HEK293 (cell line): Measurements from ENCODE around the gene PPM1F.

ENCODE experiments used
- CTCF ChIA-PET: fragments of 350-600 bp; formaldehyde crosslinking; extraction: SDS; loops from one replicate; lab custom pipeline; 2021; ENCODE audit warnings: antibody characterized with exemption; lab: Yijun Ruan, JAX
- POLR2A ChIA-PET: fragments of 300-600 bp; formaldehyde crosslinking; extraction: SDS; loops from one replicate; lab custom pipeline; 2020; ENCODE audit warnings: antibody characterized with exemption, inconsistent platforms; lab: Yijun Ruan, JAX
- H3K27ac ChIP-seq: fragments of 200-500 bp; sonication (Bioruptor generic); 2 replicates; pipeline ENCODE4 v1.5.1; 2014; ENCODE audit warnings: low read depth, low read length, control low read depth, inconsistent platforms; ENCODE audit errors: extremely low read depth
- H3K36me3 ChIP-seq, 2 experiments: fragments of 200-500 bp in 1 of 2; sonication (Bioruptor generic) in 1 of 2; 1 replicate in 1 of 2; 2 replicates in 1 of 2; pipeline ENCODE4 v1.5.1; 2014 to 2017; ENCODE audit warnings: inconsistent platforms in 2 of 2, low read length in 2 of 2; ENCODE audit not compliant: control insufficient read depth in 2 of 2, insufficient read depth in 1 of 2
- H3K4me1 ChIP-seq: fragments of 200-500 bp; sonication (Bioruptor generic); 2 replicates; pipeline ENCODE4 v1.5.1; 2014; ENCODE audit warnings: mild to moderate bottlenecking, low read length, inconsistent platforms; ENCODE audit not compliant: control insufficient read depth, insufficient read depth
- H3K4me3 ChIP-seq: 2 replicates; pipeline ENCODE4 v1.5.1; 2011; ENCODE audit warnings: low read depth, mild to moderate bottlenecking, control low read depth, low read length, moderate library complexity
- H3K9me3 ChIP-seq: fragments of 200-500 bp; sonication (Bioruptor generic); 2 replicates; pipeline ENCODE4 v1.5.1; 2014; ENCODE audit warnings: low read depth, low read length, inconsistent platforms; ENCODE audit not compliant: control insufficient read depth, insufficient read depth
- EGR2 ChIP-seq: fragments of 450-650 bp; formaldehyde crosslinking; IDR thresholded peaks from 2 replicates; pipeline ENCODE4 v1.5.1; 2016; ENCODE audit warnings: low read depth, missing biosample characterization, missing genetic modification characterization
- FEZF1 ChIP-seq: fragments of 450-650 bp; formaldehyde crosslinking; IDR thresholded peaks from 2 replicates; pipeline ENCODE4 v1.5.1; 2016; ENCODE audit warnings: missing biosample characterization, missing genetic modification characterization
- GLIS1 ChIP-seq: fragments of 450-650 bp; formaldehyde crosslinking; IDR thresholded peaks from 2 replicates; pipeline ENCODE4 v1.5.1; 2016; ENCODE audit warnings: missing biosample characterization, missing genetic modification characterization
- HOXC10 ChIP-seq: sonication (generic); formaldehyde crosslinking; IDR thresholded peaks from 2 replicates; pipeline ENCODE4 v1.8.1; 2023; ENCODE audit warnings: mild to moderate bottlenecking, missing genetic modification reagents
- KLF9 ChIP-seq: fragments of 450-650 bp; formaldehyde crosslinking; IDR thresholded peaks from 2 replicates; pipeline ENCODE4 v1.5.1; 2016; ENCODE audit warnings: missing biosample characterization, missing genetic modification characterization, low read depth
- MYNN ChIP-seq: fragments of 450-650 bp; formaldehyde crosslinking; IDR thresholded peaks from 2 replicates; pipeline ENCODE4 v1.5.1; 2016; ENCODE audit warnings: missing biosample characterization, missing genetic modification characterization, borderline replicate concordance
- SP2 ChIP-seq: fragments of 450-650 bp; formaldehyde crosslinking; IDR thresholded peaks from 2 replicates; pipeline ENCODE4 v1.5.1; 2016; ENCODE audit warnings: missing biosample characterization, missing genetic modification characterization
- SP3 ChIP-seq: fragments of 450-650 bp; formaldehyde crosslinking; IDR thresholded peaks from 2 replicates; pipeline ENCODE4 v1.5.1; 2016; ENCODE audit warnings: missing biosample characterization, missing genetic modification characterization
- TCF7L2 ChIP-seq: IDR thresholded peaks from 2 replicates; pipeline ENCODE4 v1.6.1; 2011; ENCODE audit warnings: low read depth, mild to moderate bottlenecking, inconsistent platforms, low read length, moderate library complexity, borderline replicate concordance
- ZBTB17 ChIP-seq: fragments of 450-650 bp; formaldehyde crosslinking; IDR thresholded peaks from 2 replicates; pipeline ENCODE4 v1.5.1; 2016; ENCODE audit warnings: missing biosample characterization, missing genetic modification characterization
- ZBTB8A ChIP-seq: fragments of 450-650 bp; formaldehyde crosslinking; IDR thresholded peaks from 2 replicates; pipeline ENCODE4 v1.5.1; 2016; ENCODE audit warnings: missing biosample characterization, missing genetic modification characterization
- ZEB2 ChIP-seq: fragments of 450-650 bp; formaldehyde crosslinking; IDR thresholded peaks from 2 replicates; pipeline ENCODE4 v1.5.1; 2016; ENCODE audit warnings: missing biosample characterization, missing genetic modification characterization
- ZFP3 ChIP-seq: fragments of 450-650 bp; formaldehyde crosslinking; IDR thresholded peaks from 2 replicates; pipeline ENCODE4 v1.5.1; 2016; ENCODE audit warnings: low read depth, missing biosample characterization, missing genetic modification characterization
- ZNF138 ChIP-seq: fragments of 450-650 bp; formaldehyde crosslinking; IDR thresholded peaks from 2 replicates; pipeline ENCODE4 v1.5.1; 2016; ENCODE audit warnings: missing biosample characterization, missing genetic modification characterization, borderline replicate concordance
- ZNF146 ChIP-seq: fragments of 450-650 bp; formaldehyde crosslinking; IDR thresholded peaks from 2 replicates; pipeline ENCODE4 v1.5.1; 2016; ENCODE audit warnings: missing biosample characterization, missing genetic modification characterization
- ZNF169 ChIP-seq: fragments of 450-650 bp; formaldehyde crosslinking; IDR thresholded peaks from 2 replicates; pipeline ENCODE4 v1.5.1; 2016; ENCODE audit warnings: missing biosample characterization, missing genetic modification characterization
- ZNF221 ChIP-seq: fragments of 450-650 bp; formaldehyde crosslinking; IDR thresholded peaks from 2 replicates; pipeline ENCODE4 v1.5.1; 2017; ENCODE audit warnings: missing biosample characterization, missing genetic modification characterization, borderline replicate concordance
- ZNF274 ChIP-seq, 2 experiments: fragments of 200-500 bp in 1 of 2; fragments of 450-650 bp in 1 of 2; sonication (Bioruptor generic) in 1 of 2; formaldehyde crosslinking in 1 of 2; IDR thresholded peaks; 2 replicates each; pipeline versions ENCODE4 v1.5.1 to v1.6.1; 2014 to 2016; ENCODE audit warnings: borderline replicate concordance in 1 of 2, inconsistent platforms in 1 of 2, low read length in 1 of 2, missing biosample characterization in 1 of 2, missing genetic modification characterization in 1 of 2
- ZNF366 ChIP-seq: fragments of 450-650 bp; formaldehyde crosslinking; conservative IDR thresholded peaks from 2 replicates; pipeline ENCODE4 v1.5.1; 2016; ENCODE audit warnings: missing biosample characterization, missing genetic modification characterization
- ZNF596 ChIP-seq: fragments of 450-650 bp; IDR thresholded peaks from 2 replicates; pipeline ENCODE4 v1.5.0; 2018; ENCODE audit warnings: missing biosample characterization, mild to moderate bottlenecking, missing genetic modification characterization, moderate library complexity
- ZNF654 ChIP-seq: fragments of 450-650 bp; formaldehyde crosslinking; IDR thresholded peaks from 2 replicates; pipeline ENCODE4 v1.5.1; 2016; ENCODE audit warnings: low read depth, missing biosample characterization, missing genetic modification characterization
- ZNF747 ChIP-seq: fragments of 450-650 bp; formaldehyde crosslinking; IDR thresholded peaks from 2 replicates; pipeline ENCODE4 v1.5.1; 2016; ENCODE audit warnings: missing biosample characterization, missing genetic modification characterization
- ZNF785 ChIP-seq: fragments of 450-650 bp; formaldehyde crosslinking; IDR thresholded peaks from 2 replicates; pipeline ENCODE4 v1.5.1; 2016; ENCODE audit warnings: missing biosample characterization, missing genetic modification characterization
- TF ChIP-seq, protein P1 (sequence below): fragments of 450-650 bp; formaldehyde crosslinking; IDR thresholded peaks from 2 replicates; pipeline ENCODE4 v1.5.1; 2016; ENCODE audit warnings: missing biosample characterization, missing genetic modification characterization, low read depth
- TF ChIP-seq, protein P2 (sequence below): fragments of 450-650 bp; formaldehyde crosslinking; IDR thresholded peaks from 2 replicates; pipeline ENCODE4 v1.5.1; 2017; ENCODE audit warnings: missing biosample characterization, missing genetic modification characterization
- TF ChIP-seq, protein P3 (sequence below): fragments of 450-650 bp; formaldehyde crosslinking; IDR thresholded peaks from 2 replicates; pipeline ENCODE4 v1.5.1; 2017; ENCODE audit warnings: missing biosample characterization, missing genetic modification characterization
- TF ChIP-seq, protein P4 (sequence below): fragments of 450-650 bp; formaldehyde crosslinking; optimal IDR thresholded peaks from 2 replicates; pipeline ENCODE3; 2016; ENCODE audit warnings: missing biosample characterization, mild to moderate bottlenecking, missing genetic modification characterization
- TF ChIP-seq, protein P5 (sequence below): fragments of 450-650 bp; formaldehyde crosslinking; IDR thresholded peaks from 2 replicates; pipeline ENCODE4 v1.5.1; 2016; ENCODE audit warnings: missing biosample characterization, missing genetic modification characterization

Gene PPM1F

DNA sequence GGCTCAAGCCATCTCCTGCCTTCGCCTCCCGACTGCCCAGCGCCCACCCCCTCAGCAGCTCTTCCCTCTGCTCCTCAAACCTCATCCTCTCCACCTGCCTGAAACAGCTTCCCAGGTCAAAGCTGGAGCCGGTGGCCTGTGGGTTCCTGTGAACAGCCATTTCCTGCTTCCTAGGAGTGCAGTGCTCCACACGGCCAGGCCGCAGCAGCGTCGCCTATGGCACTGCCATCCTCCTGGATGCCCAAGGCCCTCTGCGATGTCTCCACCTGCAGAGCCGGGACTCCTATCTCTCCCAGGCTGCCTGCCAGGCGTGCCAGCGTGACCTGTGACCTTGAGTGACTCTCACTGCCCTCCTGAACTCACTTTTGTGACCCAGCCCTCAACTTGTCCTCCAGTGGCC, 24.6 kb downstream of the PPM1F start:
- H3K4me1 ChIP-seq, result no peaks in the 10 kb centered on the region
- no peaks in the 10 kb centered on the region for H3K9me3 ChIP-seq
- H3K4me3 ChIP-seq, result no peak overlapping the region
- CTCF ChIA-PET, result interaction anchor here (0.7 to 1.0 kb wide), 2 partner anchors 24 to 280 kb away, joined by 3 read pairs; partner anchors contain the start of gene PPM1F
- POLR2A ChIA-PET, result no interaction called here
- H3K36me3 ChIP-seq, result peaks cover 0 to 73% of the 10 kb centered on the region in 2 experiments; a peak in 2 of 3 replicates
- no peak overlapping the region for H3K27ac ChIP-seq
- TF ChIP-seq TCF7L2, result no peak
- no peak for TF ChIP-seq ZNF138
- no peak for TF ChIP-seq KLF9 (tag by site-specific recombination)
- TF ChIP-seq ZNF366 (tag by site-specific recombination), result no peak
- TF ChIP-seq, protein P1, sequence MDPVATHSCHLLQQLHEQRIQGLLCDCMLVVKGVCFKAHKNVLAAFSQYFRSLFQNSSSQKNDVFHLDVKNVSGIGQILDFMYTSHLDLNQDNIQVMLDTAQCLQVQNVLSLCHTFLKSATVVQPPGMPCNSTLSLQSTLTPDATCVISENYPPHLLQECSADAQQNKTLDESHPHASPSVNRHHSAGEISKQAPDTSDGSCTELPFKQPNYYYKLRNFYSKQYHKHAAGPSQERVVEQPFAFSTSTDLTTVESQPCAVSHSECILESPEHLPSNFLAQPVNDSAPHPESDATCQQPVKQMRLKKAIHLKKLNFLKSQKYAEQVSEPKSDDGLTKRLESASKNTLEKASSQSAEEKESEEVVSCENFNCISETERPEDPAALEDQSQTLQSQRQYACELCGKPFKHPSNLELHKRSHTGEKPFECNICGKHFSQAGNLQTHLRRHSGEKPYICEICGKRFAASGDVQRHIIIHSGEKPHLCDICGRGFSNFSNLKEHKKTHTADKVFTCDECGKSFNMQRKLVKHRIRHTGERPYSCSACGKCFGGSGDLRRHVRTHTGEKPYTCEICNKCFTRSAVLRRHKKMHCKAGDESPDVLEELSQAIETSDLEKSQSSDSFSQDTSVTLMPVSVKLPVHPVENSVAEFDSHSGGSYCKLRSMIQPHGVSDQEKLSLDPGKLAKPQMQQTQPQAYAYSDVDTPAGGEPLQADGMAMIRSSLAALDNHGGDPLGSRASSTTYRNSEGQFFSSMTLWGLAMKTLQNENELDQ (tag by site-specific recombination), result no peak
- TF ChIP-seq ZBTB17 (tag by site-specific recombination), result no peak
- no peak for TF ChIP-seq ZNF169
- no peak for TF ChIP-seq SP3 (tag by site-specific recombination)
- no peak for TF ChIP-seq ZNF785 (tag by site-specific recombination)
- no peak for TF ChIP-seq MYNN (tag by site-specific recombination)
- no peak for TF ChIP-seq SP2 (tag by site-specific recombination)
- TF ChIP-seq ZNF747 (tag by site-specific recombination), result no peak
- no peak for TF ChIP-seq GLIS1 (tag by site-specific recombination)
- no peak for TF ChIP-seq ZNF596 (tag by site-specific recombination)
- TF ChIP-seq ZNF221 (tag by site-specific recombination), result no peak
- no peak for TF ChIP-seq ZNF146 (tag by site-specific recombination)
- TF ChIP-seq, protein P2, sequence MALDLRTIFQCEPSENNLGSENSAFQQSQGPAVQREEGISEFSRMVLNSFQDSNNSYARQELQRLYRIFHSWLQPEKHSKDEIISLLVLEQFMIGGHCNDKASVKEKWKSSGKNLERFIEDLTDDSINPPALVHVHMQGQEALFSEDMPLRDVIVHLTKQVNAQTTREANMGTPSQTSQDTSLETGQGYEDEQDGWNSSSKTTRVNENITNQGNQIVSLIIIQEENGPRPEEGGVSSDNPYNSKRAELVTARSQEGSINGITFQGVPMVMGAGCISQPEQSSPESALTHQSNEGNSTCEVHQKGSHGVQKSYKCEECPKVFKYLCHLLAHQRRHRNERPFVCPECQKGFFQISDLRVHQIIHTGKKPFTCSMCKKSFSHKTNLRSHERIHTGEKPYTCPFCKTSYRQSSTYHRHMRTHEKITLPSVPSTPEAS, result no peak
- no peak for TF ChIP-seq ZNF274 (IDR thresholded peaks at IDR 0.05; ENCODE audit: low read length)
- TF ChIP-seq ZNF274 (tag by site-specific recombination; IDR thresholded peaks at IDR 0.05; ENCODE audit: borderline replicate concordance), result no peak

DNA sequence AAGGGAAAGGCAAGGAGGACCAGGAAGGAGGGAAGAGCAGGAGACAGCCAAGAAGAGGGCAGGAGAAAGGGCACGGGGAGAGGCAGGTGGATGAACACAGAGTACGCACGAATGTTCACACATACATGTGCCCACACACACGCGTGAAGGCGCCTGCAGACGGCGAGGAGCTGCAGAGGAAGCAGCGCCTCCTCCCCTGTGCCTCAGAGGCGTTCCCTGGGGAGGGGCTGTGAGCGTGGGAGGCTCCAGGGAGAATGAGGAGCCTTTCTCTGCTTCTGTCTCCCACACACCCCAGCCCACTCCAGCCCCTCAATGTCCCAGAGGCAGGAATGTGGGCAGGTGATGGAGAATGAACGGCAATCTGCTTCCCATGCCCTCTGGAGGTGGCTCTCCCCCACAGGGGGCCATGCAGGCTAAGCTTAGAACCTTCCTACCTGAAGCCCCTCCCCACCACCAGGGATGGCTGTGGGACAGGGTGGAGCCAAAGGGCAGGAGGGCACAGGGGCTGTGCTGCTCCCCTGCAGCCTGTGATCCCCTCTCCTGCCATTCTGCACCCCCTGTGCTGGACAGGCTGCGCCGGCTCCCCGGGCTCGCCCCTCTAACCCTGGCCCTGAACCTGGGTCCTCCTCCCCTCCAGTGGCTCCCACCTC, 25.3 kb downstream of the PPM1F start:
- Histone ChIP-seq H3K36me3 (peaks cover 0 to 67% of the 10 kb centered on the region in 2 experiments; a peak in 2 of 3 replicates), H3K9me3 (no peaks in the 10 kb centered on the region), H3K4me3 (no peak overlapping the region), H3K4me1 (no peaks in the 10 kb centered on the region), H3K27ac (no peak overlapping the region)
- ChIA-PET POLR2A (no interaction called here), CTCF (no interaction called here)
- TF ChIP-seq ZEB2 (tag by site-specific recombination) (no peak), ZBTB8A (tag by site-specific recombination) (no peak), ZFP3 (no peak), ZNF366 (tag by site-specific recombination) (0 out of 2 replicates have a peak, but pooled peaks have one; percentile 44), FEZF1 (tag by site-specific recombination) (no peak), HOXC10 (CRISPR knock-in tag) (no peak), EGR2 (tag by site-specific recombination) (peak; percentile 98), ZNF654 (tag by site-specific recombination) (no peak)
- TF ChIP-seq, protein P3, sequence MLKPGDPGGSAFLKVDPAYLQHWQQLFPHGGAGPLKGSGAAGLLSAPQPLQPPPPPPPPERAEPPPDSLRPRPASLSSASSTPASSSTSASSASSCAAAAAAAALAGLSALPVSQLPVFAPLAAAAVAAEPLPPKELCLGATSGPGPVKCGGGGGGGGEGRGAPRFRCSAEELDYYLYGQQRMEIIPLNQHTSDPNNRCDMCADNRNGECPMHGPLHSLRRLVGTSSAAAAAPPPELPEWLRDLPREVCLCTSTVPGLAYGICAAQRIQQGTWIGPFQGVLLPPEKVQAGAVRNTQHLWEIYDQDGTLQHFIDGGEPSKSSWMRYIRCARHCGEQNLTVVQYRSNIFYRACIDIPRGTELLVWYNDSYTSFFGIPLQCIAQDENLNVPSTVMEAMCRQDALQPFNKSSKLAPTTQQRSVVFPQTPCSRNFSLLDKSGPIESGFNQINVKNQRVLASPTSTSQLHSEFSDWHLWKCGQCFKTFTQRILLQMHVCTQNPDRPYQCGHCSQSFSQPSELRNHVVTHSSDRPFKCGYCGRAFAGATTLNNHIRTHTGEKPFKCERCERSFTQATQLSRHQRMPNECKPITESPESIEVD, result no peak
- TF ChIP-seq, protein P4, sequence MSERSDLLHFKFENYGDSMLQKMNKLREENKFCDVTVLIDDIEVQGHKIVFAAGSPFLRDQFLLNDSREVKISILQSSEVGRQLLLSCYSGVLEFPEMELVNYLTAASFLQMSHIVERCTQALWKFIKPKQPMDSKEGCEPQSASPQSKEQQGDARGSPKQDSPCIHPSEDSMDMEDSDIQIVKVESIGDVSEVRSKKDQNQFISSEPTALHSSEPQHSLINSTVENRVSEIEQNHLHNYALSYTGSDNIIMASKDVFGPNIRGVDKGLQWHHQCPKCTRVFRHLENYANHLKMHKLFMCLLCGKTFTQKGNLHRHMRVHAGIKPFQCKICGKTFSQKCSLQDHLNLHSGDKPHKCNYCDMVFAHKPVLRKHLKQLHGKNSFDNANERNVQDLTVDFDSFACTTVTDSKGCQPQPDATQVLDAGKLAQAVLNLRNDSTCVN, result no peak
- TF ChIP-seq, protein P5, sequence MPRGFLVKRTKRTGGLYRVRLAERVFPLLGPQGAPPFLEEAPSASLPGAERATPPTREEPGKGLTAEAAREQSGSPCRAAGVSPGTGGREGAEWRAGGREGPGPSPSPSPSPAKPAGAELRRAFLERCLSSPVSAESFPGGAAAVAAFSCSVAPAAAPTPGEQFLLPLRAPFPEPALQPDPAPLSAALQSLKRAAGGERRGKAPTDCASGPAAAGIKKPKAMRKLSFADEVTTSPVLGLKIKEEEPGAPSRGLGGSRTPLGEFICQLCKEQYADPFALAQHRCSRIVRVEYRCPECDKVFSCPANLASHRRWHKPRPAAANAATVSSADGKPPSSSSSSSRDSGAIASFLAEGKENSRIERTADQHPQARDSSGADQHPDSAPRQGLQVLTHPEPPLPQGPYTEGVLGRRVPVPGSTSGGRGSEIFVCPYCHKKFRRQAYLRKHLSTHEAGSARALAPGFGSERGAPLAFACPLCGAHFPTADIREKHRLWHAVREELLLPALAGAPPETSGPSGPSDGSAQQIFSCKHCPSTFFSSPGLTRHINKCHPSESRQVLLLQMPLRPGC, result no peak
